C4-2B (cell line): Measurements from ENCODE around the gene MAML3.

Source experiments
- ZFX ChIP-seq: fragments of 450-650 bp; IDR thresholded peaks from 2 replicates; pipeline ENCODE4 v1.6.1; 2017
- TF ChIP-seq, protein P1 (sequence below): fragments of 450-650 bp; conservative IDR thresholded peaks from 2 replicates; pipeline ENCODE4 v1.5.1; 2017; ENCODE audit warnings: mild to moderate bottlenecking

- TF ChIP-seq, protein P1, sequence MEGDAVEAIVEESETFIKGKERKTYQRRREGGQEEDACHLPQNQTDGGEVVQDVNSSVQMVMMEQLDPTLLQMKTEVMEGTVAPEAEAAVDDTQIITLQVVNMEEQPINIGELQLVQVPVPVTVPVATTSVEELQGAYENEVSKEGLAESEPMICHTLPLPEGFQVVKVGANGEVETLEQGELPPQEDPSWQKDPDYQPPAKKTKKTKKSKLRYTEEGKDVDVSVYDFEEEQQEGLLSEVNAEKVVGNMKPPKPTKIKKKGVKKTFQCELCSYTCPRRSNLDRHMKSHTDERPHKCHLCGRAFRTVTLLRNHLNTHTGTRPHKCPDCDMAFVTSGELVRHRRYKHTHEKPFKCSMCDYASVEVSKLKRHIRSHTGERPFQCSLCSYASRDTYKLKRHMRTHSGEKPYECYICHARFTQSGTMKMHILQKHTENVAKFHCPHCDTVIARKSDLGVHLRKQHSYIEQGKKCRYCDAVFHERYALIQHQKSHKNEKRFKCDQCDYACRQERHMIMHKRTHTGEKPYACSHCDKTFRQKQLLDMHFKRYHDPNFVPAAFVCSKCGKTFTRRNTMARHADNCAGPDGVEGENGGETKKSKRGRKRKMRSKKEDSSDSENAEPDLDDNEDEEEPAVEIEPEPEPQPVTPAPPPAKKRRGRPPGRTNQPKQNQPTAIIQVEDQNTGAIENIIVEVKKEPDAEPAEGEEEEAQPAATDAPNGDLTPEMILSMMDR, result no peak
- TF ChIP-seq ZFX, result no peak
Measured at GRCh38 chr4:139767585-139767984, 386.4 kb downstream of the MAML3 start.
